HAP-1 (cell line): ENCODE results near the gene OR1E1.
"Not testable (repeated sequence)": the region's sequence is repeated elsewhere in the genome, so short reads cannot be mapped to it uniquely, and the experiment has no call there.

Source experiments
- DNase-seq, 2 experiments: peaks; one replicate each; pipeline ENCODE4 v3.0.0-alpha.2; 2016 to 2020; ENCODE audit warnings: low spot score in 2 of 2
- H3K27me3 ChIP-seq: fragments of 250-450 bp; sonication (Bioruptor Pico); 2 replicates; pipeline ENCODE4 v1.5.1; 2020; ENCODE audit warnings: low read depth, mild to moderate bottlenecking, moderate library complexity
- H3K36me3 ChIP-seq: fragments of 250-450 bp; sonication (Bioruptor Pico); replicated peaks from 2 replicates; pipeline ENCODE4 v1.5.1; 2020; ENCODE audit warnings: mild to moderate bottlenecking
- H3K4me1 ChIP-seq: fragments of 250-450 bp; sonication (Bioruptor Pico); 2 replicates; pipeline ENCODE4 v1.5.1; 2020; ENCODE audit warnings: mild to moderate bottlenecking
- H3K4me3 ChIP-seq: fragments of 250-450 bp; sonication (Bioruptor Pico); 2 replicates; pipeline ENCODE4 v1.5.1; 2020; ENCODE audit warnings: mild to moderate bottlenecking, moderate library complexity
- H3K9me3 ChIP-seq: fragments of 250-450 bp; sonication (Bioruptor Pico); 2 replicates; pipeline ENCODE4 v1.5.1; 2020; ENCODE audit warnings: mild to moderate bottlenecking, moderate library complexity
- in situ Hi-C: fragments of 300-500 bp; cut with MboI; formaldehyde crosslinking; loops from 3 replicates; pipeline ENCODE4 v1.14.3; 2020; ENCODE audit warnings: low sequenced_read_pairs, inconsistent platforms, mixed read lengths

OR1E1 gene

GRCh38 chr17:3389791-3390190 is 8.4 kb downstream of the OR1E1 start:
- no peak for DNase-seq

GRCh38 chr17:3385869-3386816 is 12.1 kb downstream of the OR1E1 start, which contains the start of gene OR3A2:
Gene OR3A2 (minus strand): TSS chr17:3386308.
- in situ Hi-C loops, result no loop called here
- DNase-seq, result no peak
- Histone ChIP-seq H3K4me3 (no peak within 1 kb of the TSS), H3K27me3 (no peaks in the 10 kb centered on the region), H3K4me1 (no peaks in the 10 kb centered on the region), H3K36me3 (no peaks in the 10 kb centered on the region), H3K9me3 (no peaks in the 10 kb centered on the region)

More at GRCh38 chr17:3389791-3390190, 8.4 kb downstream of the OR1E1 start:
- Histone ChIP-seq H3K9me3 (no peaks in the 10 kb centered on the region), H3K36me3 (no peaks in the 10 kb centered on the region), H3K27me3 (no peaks in the 10 kb centered on the region), H3K4me3 (no peak overlapping the region), H3K4me1 (no peaks in the 10 kb centered on the region)
- in situ Hi-C loops, result no loop called here

GRCh38 chr17:3381957-3382356 is 16.3 kb downstream of the OR1E1 start:
- H3K4me1 ChIP-seq, result no peaks in the 10 kb centered on the region
- H3K4me3 ChIP-seq, result no peak overlapping the region
- DNase-seq, result no peak
- H3K36me3 ChIP-seq, result no peaks in the 10 kb centered on the region
- no peaks in the 10 kb centered on the region for H3K9me3 ChIP-seq
- H3K27me3 ChIP-seq, result 0 out of 2 replicates have a peak, but pooled peaks cover 2% of the 10 kb centered on the region
- in situ Hi-C loops, result no loop called here

- no peaks in the 10 kb centered on the region for H3K9me3 ChIP-seq
- DNase-seq, result no peak
These were observed 19.9 kb downstream of the OR1E1 start for GRCh38 chr17:3378321-3378720.

GRCh38 chr17:3371167-3371566 is 27.0 kb downstream of the OR1E1 start:
- H3K36me3 ChIP-seq, H3K27me3 ChIP-seq, in situ Hi-C loops, H3K4me1 ChIP-seq, H3K9me3 ChIP-seq, H3K4me3 ChIP-seq, DNase-seq: not testable (repeated sequence)

More at GRCh38 chr17:3378321-3378720, 19.9 kb downstream of the OR1E1 start:
- H3K4me3 ChIP-seq, result no peak overlapping the region
- 0 out of 2 replicates have a peak, but pooled peaks cover 2% of the 10 kb centered on the region for H3K27me3 ChIP-seq
- in situ Hi-C loops, result no loop called here
- H3K4me1 ChIP-seq, result no peaks in the 10 kb centered on the region
- H3K36me3 ChIP-seq, result no peaks in the 10 kb centered on the region
